Ishikawa (cell line): ENCODE data around the gene CCDC91.

Source experiments
- CEBPB ChIP-seq: IDR thresholded peaks from 2 replicates; pipeline ENCODE4 v1.6.1; 2012
- CREB1 ChIP-seq: IDR thresholded peaks from 2 replicates; pipeline ENCODE4 v1.6.1; 2012; ENCODE audit warnings: low read depth
- EGR1 ChIP-seq: IDR thresholded peaks from 2 replicates; pipeline ENCODE4 v1.6.1; 2012
- EP300 ChIP-seq: IDR thresholded peaks from 2 replicates; pipeline ENCODE4 v1.6.1; 2012; ENCODE audit warnings: borderline replicate concordance
- FOXM1 ChIP-seq: IDR thresholded peaks from 2 replicates; pipeline ENCODE4 v1.6.1; 2012; ENCODE audit warnings: low read depth, borderline replicate concordance
- MAX ChIP-seq: IDR thresholded peaks from 2 replicates; pipeline ENCODE4 v1.6.1; 2012
- NFIC ChIP-seq: IDR thresholded peaks from 2 replicates; pipeline ENCODE4 v1.6.1; 2012
- RAD21 ChIP-seq: IDR thresholded peaks from 2 replicates; pipeline ENCODE4 v1.6.1; 2012; ENCODE audit warnings: low read depth
- REST ChIP-seq: IDR thresholded peaks from 2 replicates; pipeline ENCODE4 v1.6.1; 2012; ENCODE audit warnings: low read depth, mild to moderate bottlenecking
- TAF1 ChIP-seq: IDR thresholded peaks from 2 replicates; pipeline ENCODE4 v1.6.1; 2012; ENCODE audit warnings: low read depth, mild to moderate bottlenecking
- TCF12 ChIP-seq: IDR thresholded peaks from 2 replicates; pipeline ENCODE4 v1.6.1; 2012; ENCODE audit warnings: low read depth
- TEAD4 ChIP-seq: IDR thresholded peaks from 2 replicates; pipeline ENCODE4 v1.6.1; 2012
- USF1 ChIP-seq: IDR thresholded peaks from 2 replicates; pipeline ENCODE4 v1.6.1; 2012
- YY1 ChIP-seq: IDR thresholded peaks from 2 replicates; pipeline ENCODE4 v1.6.1; 2012; ENCODE audit warnings: low read depth
- ZBTB7A ChIP-seq: IDR thresholded peaks from 2 replicates; pipeline ENCODE4 v1.6.1; 2012; ENCODE audit warnings: low read depth

The CCDC91 gene

GRCh38 chr12:28463396-28463795 is 273.1 kb downstream of the CCDC91 start:
- no peak for TF ChIP-seq TCF12
- no peak for TF ChIP-seq TEAD4

GRCh38 chr12:28479683-28480082 is 289.4 kb downstream of the CCDC91 start:
- no peak for TF ChIP-seq RAD21
- no peak for TF ChIP-seq EGR1
- TF ChIP-seq YY1, result no peak
- TF ChIP-seq CEBPB, result no peak
- no peak for TF ChIP-seq CREB1
- no peak for TF ChIP-seq TAF1
- no peak for TF ChIP-seq USF1
- no peak for TF ChIP-seq NFIC
- no peak for TF ChIP-seq MAX
- no peak for TF ChIP-seq FOXM1
- no peak for TF ChIP-seq TEAD4
- TF ChIP-seq ZBTB7A, result no peak
- no peak for TF ChIP-seq REST
- no peak for TF ChIP-seq TCF12
- no peak for TF ChIP-seq EP300

GRCh38 chr12:28484156-28484555 is 293.9 kb downstream of the CCDC91 start:
- TF ChIP-seq USF1 (no peak), NFIC (no peak), TEAD4 (no peak), MAX (no peak), FOXM1 (no peak), YY1 (no peak), CEBPB (no peak), EGR1 (no peak), CREB1 (no peak), RAD21 (no peak), TAF1 (no peak), EP300 (no peak), TCF12 (no peak), ZBTB7A (no peak), REST (no peak)

GRCh38 chr12:28486521-28486920 is 296.3 kb downstream of the CCDC91 start:
- no peak for TF ChIP-seq EP300
- no peak for TF ChIP-seq TCF12
- TF ChIP-seq CEBPB, result no peak
- TF ChIP-seq FOXM1, result no peak
- TF ChIP-seq EGR1, result no peak
- TF ChIP-seq NFIC, result no peak
- no peak for TF ChIP-seq RAD21
- TF ChIP-seq TEAD4, result no peak

- TF ChIP-seq EGR1 (no peak), TEAD4 (no peak), EP300 (no peak), YY1 (no peak), FOXM1 (no peak), TCF12 (no peak), CEBPB (no peak), NFIC (no peak), ZBTB7A (no peak), RAD21 (no peak), TAF1 (no peak), CREB1 (no peak), MAX (no peak), USF1 (no peak), REST (no peak)
Observed at GRCh38 chr12:28489246-28489645, 299.0 kb downstream of the CCDC91 start.
